AML-193 (cell line): ENCODE measurements around the gene TMEM123.
A peak's percentile ranks its signal among the peaks of the same experiment; 100 is the strongest.
"Not testable (repeated sequence)": the region's sequence is repeated elsewhere in the genome, so short reads cannot be mapped to it uniquely, and the experiment has no call there.

ENCODE experiments used
- DNase-seq, 2 experiments: peaks; one replicate each; lab custom pipeline; 2025; lab: John Stamatoyannopoulos, UW

Gene TMEM123

DNA sequence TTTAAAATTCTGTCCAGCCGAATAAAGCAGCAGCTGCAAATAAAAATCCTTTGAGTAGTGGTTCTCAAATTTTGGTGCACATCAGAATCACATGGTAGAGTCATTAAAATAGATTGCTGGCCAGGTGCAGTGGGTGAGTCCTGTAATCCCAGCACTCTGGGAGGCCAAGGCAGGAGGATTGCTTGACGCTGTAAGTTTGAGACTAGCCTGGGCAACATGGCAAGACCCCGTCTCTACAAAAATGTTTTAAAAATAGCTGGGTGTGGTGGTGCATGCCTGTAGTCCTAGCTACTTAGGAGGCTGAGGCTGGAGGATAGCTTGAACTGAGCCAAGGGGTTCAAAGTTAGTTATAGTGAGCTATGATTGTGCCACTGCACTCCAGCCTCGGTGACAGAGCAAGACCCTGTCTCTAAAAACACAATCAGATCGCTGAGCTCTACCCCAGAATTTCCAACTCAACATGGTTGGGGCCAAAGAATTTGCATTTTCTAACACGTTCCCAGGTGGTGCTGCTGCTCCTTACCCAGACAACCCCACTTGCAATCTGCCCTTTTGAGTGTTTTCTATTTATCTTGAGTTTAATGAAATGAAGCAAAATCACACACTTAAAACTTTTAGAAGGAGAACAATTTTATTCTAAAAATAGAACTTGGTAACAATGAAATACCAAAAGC lies 56.7 kb downstream of the TMEM123 start:
- no peak for DNase-seq

DNA sequence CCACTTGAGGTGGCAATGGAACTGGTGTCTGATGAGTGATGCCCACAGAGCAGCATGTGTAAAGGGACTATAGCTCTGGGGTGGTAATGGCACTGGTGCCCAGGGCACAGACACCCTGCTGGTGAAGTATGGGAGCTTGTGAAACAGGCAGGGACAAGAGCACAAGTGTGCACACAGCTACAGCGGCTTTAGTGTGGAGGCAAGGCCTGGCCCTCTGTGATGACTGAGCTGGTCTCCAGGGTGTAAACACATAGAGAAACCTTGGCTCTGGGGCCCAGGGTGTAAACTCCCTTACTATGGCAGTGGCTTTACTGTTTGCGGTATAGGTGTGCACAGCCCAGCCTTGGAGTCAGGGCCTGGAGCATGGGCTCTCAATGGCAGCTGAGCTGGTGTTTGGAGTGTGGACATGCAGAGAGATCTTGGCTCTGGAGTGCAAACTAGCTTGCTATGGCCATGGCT lies 59.3 kb downstream of the TMEM123 start:
- DNase-seq = no peak

DNA sequence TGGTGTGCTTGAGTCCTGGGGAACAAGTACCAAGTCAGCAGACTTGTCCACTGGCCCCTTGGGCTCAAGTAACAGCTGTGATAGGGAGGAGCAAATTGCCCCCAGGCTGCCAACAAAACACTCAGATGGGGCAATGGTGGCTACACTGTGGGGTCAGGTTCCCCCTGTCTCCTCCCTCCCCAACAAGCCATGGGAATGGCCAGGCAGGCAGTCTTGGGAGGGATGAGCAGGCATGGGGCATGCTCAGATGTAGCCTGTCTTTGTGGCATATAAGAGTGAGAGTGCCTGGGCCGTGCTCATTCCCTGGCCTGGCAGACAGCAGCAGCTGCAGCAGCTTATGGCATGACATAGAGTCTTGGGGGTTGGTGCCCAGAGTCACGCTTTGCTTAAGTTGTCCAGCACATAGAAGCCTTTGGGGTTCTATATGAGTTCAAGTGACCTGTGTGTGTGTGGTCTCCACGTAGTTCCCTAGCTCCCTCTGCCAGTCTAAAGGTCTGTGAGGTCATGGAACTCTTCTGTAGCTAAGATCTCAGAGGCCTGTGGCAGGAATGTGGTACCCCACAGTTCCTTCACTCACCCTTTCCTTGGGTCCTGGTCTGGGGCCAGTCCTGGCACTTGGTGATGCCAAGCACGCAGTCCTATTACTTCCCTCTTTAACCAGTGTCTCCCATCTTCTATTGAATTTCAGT lies 60.9 kb downstream of the TMEM123 start:
- no peak for DNase-seq

DNA sequence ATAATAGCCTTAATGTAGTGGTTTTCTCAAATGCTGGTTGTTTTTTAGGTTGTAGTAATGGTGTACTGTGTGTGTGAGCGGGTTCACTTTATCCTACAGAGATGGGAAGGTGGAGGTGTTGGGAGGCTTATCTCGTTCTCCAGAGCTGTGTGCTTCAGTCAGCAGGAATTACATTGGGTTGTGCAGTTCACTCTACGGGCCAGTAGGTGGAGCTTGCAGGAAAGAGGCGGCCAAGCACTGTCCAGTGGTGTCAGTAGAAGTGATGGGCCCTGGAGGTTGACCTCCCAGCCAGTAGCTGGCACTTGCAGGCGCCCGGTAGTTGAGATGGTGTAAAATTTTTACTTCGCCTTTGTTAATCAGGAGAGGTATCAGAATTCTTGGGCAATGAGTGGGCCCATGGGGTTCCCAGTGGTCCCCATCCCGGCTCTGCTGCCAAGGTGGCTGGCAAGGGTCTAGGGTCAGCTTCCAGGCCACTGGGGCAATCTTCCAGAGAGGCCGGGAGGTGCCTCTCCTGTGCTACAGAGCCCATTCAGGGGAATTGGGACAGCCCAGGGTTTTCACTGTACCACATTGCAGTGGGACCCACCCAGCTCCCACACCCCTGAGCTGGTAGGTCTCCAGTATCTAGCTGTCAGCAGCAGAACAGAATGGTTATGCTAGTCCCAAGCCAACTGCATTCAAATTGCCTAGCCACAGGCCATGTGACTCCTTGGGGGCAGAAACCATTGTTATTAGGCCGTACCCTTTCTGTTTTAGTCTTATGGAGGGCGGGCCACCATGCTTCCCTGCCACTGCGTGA lies 61.7 kb downstream of the TMEM123 start:
- peak; percentile 70 to 73 for DNase-seq

DNA sequence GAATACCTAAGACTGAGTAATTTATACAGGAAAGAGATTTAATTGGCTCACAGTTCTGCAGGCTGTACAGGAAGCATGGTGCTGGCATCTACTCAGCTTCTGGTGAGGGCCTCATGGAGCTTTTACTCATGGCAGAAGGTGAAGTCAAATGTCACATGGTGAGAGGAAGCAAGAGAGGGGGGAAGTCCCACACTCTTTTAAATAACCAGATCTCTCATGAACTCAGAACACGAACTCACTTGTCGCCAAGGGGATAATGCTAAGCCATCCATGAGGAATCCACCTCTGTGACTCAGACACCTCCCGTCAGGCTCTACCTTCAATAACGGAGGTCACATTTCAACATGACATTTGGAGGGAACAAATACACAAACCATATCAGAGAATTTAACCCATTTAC lies 63.3 kb downstream of the TMEM123 start:
- no peak for DNase-seq

DNA sequence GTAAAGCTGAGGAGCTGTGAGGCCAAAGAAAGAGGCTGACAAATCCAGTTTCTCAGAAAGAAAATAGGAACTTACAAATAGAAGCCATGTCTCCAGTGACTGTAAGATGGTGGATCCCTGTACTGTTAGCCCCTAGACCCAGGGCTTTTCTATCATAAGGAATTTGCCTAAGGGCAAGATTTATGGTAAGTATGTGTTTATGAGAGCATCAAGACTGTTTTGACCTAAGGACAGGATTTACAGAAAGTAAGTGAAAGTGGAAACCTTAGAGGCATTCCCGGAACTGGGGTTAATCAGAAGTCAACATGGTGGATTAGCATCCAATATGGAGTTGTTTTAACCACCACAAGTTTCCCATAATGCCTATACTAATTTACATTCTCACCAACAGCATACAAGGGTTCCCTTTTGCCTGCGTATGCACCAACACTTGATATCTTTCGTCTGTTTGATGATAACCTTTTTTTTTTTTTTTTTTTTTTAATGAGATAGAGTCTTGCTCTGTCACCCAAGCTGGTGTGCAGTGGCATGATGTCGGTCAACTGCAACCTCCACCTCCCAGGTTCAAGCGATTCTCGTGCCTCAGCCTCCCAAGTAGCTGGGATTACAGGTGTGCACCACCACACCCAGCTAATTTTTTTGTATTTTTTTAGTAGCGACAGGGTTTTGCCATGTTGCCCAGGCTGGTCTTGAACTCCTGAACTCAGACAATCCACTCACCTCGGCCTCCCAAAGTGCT lies 65.4 kb downstream of the TMEM123 start:
- DNase-seq = no peak

DNA sequence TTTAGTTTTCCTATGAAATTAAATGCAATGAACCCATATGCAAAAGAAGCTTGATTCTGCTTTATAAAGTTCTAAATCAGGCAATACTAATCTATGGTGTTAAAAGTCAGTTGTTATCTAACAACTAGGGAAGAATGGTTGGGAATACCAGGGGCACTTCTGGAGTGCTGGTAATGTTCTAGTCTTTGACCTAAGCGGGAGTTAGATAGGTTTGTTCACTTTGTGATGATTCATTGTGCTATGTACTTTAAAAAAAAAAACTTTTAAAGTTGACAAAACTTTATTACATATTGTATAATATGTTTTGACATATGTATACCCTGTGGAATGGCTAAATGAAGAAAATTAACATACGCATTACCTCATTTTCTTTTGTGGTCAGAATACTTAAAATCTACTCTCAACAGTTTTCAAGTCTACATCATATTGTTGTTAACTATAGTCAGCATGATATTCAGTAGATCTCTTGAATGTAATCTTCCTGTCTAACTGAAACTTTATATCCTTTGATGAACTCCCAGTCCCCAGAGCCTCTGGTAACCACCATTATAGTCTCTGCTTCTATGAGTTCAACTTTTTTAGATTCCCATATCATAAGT lies 66.3 kb downstream of the TMEM123 start:
- no peak for DNase-seq

DNA sequence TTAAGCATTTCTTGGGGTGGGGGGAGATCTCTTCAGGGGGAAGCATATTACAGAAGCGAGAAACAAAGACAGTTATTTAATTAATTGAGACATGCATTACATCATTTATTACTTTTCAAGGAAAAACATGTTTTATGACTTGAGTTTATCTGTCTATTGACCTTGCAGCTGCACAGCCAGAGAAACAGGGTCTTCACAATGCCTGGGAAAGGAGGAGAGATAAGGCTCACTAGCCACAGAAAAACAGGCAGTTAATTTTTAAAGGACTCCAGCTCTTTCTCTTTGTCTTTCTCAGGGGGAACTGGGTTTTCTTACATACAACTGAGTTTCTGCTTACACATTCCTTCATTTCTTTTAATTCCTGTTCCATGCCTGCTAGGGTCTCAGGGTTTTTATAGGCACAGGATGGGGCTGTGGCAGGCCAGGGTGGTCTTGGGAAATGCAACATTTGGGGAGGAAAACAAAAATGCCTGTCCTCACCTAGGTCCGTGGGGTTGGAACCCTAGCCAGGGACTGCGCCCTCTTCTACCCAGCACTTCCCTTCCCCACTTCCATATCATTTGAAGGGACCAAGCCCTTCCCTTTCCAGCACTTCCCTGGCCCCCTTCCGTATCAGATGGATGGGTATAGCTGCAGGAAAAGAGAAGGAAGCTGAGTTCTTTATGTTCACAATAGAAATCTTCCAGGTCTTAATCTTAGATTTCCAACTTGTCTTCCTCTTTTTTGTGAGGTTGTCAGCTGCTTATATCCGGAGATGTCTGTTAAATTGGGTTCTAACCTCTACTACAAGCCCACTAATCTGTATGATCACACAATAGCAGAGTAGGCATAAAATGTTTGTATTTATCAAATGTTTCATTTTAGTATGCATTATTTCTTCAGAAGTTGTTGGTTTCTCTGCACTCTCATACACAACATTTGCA lies 67.2 kb downstream of the TMEM123 start:
- no peak for DNase-seq

DNA sequence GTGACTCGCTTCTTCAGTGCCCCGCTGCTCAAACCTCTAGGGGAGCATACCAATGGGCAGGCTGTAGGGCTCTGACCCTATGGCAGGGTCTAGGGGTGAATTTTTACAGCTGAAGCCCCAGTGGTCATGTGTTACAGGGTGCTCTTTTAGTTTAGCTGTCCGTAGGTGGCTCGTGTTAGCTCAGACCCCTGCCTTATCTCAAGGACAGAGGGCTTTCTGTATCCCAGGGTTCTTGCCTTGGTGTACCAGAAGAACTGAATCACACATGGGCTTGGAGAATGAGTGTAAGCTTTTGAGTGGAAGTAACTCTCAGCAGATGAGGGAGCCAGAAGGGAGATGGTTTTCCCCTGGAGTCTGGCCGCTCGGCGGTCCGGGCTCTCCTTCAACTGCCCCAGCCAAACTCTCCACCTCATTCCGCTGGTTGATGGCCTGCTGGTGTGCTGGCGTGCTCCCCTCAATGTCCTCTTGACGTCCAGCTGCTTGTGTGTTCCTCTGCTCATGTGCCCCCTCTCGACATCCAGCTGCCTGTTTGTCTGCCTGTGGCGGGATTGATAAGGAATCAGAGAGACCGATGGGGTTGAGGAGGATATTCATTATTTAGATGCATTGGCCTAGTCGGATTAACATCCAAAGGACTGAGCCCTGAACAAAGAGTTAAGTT lies 68.0 kb downstream of the TMEM123 start:
- no peak for DNase-seq

DNA sequence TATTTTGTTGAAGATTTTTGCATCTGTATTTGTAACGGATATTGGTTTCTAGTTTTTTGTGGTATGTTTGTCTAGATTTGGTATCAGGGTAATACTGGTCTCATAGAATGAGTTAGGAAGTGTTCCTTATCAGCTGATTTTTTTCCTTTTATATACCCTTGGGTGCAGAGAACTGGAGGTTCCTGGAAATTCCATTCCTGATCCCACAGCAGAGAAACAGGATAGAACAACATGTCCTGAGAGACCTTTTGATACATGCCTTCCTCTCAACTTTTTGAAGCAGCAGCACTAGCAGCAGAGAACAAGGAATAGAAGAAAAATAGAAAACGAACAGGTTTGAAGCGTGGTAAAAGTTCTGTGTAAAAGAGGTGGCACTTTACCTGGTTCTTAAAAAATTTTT lies 68.7 kb downstream of the TMEM123 start:
- DNase-seq = no peak

DNA sequence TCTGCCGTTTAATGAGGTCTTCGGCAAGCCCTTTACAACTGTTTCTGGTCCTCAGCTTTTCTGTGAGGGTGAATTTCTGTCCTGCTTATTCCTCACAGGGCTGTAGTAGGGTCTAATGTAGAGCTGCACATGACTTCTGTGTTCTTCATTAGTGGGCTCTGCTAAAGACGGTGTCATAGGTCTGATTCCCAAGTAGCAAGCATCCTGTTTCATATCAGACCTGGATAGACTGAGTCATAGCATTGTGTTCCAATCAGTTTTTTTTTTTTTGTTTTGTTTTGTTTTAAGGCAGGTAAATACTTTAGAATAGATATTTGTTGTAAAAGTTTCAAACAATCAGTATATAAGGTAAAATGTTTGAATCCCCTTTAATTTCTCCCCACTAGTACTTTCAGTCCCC lies 70.2 kb downstream of the TMEM123 start:
- no peak for DNase-seq

DNA sequence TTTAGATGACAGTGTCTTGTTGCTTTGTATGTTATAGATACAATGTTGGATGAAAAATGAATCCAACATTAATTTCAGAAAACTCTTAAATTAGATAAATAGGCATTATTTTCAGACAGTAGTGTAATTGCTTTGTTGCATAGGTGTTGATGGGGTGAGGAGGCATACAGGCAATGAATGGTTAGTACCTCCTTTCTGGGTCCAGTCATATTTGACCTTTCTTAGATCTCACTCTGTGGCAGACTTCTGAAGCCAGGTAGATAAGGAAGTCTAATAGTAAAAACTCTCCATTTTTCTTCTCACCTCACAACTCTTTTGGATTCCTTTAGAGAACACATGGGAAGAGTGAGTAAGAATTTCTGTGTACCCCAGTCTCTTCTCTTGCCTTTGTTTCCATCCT lies 73.7 kb downstream of the TMEM123 start:
- no peak for DNase-seq

DNA sequence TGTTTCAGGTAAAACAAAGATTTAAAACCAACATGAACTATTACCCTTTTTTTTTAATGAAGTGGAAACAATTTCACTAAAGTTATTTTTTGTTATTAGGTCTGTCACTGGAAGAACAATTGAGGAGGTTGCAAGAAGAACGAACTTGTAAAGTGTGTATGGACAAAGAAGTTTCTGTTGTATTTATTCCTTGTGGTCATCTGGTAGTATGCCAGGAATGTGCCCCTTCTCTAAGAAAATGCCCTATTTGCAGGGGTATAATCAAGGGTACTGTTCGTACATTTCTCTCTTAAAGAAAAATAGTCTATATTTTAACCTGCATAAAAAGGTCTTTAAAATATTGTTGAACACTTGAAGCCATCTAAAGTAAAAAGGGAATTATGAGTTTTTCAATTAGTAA lies 74.7 kb downstream of the TMEM123 start:
- no peak for DNase-seq

DNA sequence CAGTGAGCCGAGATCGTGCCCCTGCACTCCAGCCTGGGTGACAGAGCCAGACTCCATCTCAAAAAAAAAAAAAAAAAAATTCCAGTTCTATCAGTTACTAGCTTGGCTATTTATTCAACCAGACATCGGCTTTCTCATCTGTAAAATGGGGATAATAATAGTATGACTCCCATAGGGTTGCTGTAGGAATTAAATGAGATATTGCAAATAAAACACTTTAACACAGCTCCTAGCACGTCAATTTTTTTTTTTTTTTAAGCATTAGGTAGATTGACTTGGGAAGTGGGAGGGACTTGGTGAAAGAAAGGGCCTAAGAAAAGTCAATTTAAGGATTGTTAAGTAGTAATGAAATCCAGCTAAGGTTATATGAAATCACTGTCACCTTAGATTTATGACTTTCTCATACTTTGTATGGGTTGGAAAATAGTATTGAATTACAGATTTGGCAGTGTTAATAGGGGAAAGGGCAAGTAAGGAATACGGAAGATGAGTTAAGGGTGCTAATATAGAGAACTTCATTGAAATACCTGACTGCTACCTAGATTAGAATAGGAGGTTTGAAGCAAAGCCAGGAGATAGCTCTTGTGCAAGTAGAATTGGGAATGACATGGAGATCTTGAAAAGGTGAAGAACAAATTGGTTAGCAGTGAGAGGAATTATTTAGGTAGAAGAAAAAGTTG lies 76.7 kb downstream of the TMEM123 start:
- no peak for DNase-seq

DNA sequence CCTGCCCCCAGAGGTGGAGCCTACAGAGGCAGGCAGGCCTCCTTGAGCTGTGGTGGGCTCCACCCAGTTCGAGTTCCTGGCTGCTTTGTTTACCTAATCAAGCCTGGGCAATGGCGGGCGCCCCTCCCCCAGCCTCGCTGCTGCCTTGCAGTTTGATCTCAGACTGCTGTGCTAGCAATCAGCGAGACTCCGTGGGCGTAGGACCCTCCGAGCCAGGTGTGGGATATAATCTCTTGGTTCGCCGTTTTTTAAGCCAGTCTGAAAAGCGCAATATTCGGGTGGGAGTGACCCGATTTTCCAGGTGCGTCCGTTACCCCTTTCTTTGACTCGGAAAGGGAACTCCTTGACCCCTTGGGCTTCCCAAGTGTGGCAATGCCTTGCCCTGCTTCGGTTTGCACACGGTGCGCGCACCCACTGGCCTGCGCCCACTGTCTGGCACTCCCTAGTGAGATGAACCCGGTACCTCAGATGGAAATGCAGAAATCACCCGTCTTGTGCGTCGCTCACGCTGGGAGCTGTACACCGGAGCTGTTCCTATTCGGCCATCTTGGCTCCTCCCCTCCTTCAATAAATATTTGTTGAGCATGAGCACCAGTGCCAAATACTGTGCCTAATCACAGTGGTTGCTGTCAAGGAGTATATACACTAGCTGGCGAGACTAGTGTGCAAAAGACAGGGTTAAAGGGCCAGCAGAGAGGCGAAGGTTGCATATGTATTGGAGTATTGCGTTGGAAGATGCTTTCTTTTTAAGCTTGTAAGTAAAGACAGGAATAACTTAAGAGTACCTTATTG lies 77.7 kb downstream of the TMEM123 start:
- not testable (repeated sequence) for DNase-seq

DNA sequence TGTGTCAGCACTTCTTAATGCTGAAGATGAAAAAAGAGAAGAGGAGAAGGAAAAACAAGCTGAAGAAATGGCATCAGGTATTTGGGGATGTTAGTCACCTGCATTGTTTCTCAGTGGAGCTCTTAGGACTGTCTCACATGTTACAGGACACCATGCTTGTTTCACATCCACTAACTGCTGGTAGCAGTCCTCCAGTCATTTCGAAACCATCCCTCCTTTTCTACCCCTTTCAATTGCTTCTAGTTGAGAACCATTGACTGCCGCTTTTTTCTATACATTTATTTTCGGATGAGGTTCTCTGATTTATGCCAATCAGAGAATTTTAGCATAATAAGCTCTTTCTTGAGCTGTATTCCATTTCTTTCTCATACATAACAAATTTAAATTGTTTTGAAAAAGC lies 84.1 kb downstream of the TMEM123 start:
- no peak for DNase-seq

DNA sequence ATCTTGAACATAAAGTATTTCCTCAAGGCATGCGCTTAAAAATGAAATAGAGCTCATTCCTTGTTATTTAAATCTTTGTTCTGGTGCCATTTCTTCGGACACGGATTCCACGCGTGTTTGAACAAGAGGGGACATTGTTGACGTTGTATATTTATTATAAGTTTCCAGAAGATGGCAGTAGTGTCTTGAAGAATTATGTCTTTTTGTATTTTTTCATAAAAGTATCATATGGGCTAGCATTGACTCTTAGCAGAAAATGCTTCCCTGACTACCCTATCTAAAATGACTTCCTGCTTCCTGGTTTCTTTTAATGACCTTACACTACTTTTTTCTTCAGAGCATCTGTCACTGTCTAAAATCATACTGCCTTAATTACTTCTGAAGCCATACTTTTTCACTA lies 85.2 kb downstream of the TMEM123 start:
- peak; percentile 38 to 39 for DNase-seq

DNA sequence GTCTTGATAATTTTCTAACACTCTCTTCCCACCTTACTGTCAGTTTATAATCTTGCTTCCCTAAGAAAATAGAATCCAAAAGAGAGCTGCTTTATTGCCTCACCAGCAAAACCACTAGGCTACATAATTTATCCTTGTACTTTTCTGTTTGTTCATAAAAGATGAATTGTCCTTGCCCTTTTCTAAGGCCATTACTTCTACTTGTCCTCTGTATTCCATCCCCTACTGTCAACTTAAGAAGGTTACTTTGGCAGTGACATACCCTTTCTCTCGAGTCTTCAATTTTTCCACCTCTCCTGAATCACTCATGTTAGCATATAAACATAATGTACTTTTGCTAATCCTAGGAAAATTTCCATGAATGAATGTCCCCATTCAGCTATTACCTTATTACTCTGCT lies 87.6 kb downstream of the TMEM123 start:
- DNase-seq = no peak
